HG03159 (cell line): ENCODE data around the gene PPM1A.
"Not testable (repeated sequence)": the region's sequence is repeated elsewhere in the genome, so short reads cannot be mapped to it uniquely, and the experiment has no call there.

Experiments used
- ATAC-seq: cut with Tn5 transposase; IDR thresholded peaks from one replicate; pipeline ENCODE4 v1.9.1; 2021; ENCODE audit warnings: mild to moderate bottlenecking, moderate library complexity; ENCODE audit not compliant: unreplicated experiment

The PPM1A gene

DNA sequence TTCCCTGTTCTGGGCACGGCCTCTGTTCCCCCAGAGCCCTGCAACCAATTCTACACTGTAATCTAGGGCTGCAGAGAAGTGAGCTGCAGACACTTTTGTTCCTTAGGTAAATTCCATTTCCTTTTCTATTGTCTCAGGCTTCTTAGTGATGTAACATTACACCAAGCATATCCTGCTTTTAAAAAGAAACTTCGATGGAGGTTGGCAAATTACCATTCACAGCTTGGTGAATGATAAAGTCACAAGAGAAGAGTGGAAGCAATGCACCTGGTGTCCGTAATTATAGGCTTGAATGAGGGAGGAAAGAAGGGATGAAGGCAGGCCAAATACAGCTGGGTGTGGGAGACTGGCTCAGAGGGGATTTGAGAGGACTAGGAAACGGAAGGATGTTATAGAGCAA, 68.6 kb downstream of the PPM1A start:
- no peak for ATAC-seq

DNA sequence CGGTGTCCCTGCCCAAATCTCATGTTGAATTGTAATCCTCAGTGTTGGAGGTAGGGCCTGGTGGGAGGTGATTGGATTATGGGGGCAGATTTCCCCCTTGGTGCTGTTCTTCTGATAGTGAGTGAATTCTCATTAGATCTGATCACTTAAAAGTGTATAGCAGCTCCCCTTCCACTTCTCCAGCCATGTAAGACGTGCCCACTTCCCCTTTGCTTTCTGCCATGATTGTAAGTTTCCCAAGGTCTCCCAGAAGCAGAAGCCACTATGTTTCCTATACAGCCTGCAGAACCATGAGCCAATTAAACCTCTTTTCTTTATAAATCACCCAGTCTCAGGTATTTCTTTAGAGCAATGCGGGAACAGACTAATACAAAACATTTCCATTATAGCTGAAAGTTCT, 71.8 kb downstream of the PPM1A start:
- ATAC-seq, result not testable (repeated sequence)

DNA sequence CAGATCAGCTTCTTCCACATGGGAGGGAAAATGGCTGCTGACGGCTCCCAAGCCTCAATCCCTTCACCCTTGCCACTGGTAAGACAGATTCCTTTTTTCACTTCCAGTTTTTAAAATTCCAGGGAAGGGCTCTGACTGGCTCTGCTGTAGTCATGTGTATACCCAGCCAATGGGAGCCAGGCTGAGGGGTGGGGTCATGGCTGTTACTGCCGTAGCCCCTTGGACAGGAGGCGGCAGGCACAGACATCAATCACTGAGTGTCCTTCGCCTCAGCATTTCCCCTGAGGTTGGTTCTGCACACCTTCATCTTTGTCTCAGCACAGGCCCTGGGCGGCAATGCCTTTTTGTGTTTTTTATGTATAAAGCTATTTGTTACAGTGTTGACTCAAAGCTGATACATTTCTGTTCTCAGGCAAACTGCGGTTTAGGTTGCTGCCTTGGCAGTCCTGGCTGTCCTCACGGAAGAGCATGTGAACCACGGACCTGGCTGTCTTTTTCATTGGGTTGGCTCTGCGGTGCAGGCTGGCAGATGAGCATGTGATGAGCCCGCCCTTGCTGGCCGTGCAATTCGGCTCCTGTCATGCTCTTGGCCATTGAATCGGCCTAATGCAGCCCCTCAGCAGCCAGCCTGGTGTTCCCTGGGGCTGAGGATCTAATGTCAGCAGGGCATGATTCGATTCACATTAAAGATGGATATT, 74.3 kb downstream of the PPM1A start:
- no peak for ATAC-seq

DNA sequence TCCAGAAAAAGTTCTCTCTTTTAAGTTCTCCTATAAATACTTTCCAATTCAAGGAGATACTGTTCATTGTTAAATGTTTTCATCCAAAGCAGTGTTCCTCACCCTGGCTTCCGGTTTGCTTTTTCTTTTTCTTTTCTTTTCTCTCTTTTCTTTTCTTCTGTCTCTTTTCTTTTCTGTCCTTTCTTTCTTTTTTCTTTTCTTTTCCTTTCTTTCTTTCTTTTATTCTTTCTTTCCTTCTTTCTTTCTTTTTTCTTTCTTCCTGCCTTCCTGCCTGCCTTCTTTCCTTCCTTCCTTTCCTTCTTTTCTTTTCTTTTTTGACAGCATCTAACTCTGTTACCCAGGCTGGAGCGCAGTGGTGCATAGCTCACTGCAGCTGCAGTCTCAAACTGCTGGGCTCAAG, 75.8 kb downstream of the PPM1A start:
- ATAC-seq, result no peak

DNA sequence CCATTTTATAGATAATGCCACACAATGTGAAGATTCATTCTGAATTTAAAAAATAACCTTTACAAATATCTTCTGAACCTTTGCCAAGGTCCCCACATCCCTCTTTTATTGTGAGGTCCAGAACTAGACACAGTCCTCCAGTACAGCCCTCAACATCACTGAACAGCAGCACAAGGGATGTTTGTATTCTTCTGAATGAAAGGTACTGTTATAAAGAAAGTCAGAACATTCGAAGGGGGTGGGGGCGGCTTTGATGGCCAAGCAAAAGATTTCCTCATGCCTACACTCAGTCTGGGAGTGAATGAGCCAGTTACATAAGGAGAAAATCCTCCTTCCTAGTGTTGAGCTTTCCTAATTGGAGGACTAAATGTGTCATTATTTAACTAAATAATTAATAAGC, 77.3 kb downstream of the PPM1A start:
- no peak for ATAC-seq

DNA sequence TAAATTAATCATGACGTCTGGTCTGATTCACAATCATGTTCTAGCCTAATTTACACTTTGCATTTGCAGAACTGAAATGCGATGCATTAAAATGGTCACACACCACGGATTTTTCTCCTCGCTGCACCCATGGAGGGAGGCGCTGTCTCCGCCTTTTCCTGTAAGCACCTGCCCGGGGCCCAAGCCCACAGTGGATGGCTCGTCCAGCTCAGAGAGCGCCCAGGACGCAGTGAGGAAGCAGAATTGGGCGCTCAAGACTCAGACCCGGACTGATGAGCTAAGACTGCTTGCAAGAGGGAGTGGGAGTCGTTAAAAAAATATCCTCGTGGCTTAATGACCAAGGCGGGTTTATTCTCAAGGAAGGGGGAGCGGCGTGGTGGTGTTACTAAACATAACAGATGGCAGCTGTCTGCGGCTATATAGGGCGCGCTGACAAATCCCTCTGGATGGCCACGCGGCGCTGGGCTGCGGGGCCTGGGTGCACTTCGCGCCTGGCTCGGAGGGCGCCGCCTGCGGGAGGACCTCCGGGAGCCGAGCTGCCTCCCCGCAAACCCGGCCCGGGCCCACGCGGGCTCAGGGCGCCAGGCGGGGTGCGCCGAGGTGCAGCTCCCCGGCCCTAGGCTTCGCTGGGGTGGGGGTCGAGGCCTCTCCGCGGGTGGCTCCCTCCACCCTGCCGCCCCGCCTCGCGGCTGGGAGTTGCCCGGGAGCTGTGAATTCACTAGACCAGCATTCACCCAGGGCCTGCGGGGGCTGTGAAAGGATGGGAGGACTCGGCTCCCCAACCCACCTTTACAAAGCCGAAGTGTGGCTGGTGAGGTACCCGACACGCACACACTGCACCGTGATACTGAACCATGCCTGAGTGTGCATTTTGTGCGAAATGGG, 78.7 kb downstream of the PPM1A start:
- ATAC-seq, result peak; percentile 56

DNA sequence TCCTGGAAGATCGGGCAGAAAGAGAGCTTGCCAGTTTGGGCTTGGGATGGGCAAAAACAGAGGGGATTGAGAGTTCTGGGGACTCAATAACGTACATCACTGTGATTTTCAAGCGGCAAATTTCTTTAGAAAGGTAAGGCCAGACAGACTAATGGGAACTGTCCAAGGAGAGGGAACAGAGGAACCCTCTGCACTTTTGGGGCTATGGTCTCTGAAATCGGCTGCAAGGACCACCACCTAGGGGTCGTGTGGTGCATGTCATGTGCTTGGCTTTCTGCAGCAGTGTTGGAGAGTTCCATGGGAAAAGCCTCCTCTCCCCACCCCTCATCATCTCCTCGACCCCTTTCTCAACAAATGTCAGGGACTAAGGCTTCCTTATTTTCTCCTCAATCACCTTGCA, 79.6 kb downstream of the PPM1A start:
- no peak for ATAC-seq

DNA sequence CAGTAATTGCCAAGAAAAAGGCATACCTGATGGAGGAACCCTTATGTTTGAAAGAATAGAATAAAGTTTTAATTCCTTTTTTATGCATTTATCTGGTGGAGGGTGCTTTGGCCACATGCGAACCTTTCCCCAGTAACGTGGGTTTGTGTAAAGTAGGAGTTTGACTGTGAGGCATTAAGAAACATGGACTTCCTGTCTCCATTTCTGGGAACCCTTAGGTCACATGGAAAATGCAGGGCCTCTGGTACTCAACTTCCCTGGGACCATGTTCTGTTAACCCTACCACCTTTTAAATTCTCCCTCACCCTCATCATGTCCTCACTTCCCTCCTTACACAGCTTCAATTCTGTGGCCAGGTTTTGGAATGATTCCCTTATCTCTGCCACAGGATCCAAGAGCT, 80.3 kb downstream of the PPM1A start:
- no peak for ATAC-seq

DNA sequence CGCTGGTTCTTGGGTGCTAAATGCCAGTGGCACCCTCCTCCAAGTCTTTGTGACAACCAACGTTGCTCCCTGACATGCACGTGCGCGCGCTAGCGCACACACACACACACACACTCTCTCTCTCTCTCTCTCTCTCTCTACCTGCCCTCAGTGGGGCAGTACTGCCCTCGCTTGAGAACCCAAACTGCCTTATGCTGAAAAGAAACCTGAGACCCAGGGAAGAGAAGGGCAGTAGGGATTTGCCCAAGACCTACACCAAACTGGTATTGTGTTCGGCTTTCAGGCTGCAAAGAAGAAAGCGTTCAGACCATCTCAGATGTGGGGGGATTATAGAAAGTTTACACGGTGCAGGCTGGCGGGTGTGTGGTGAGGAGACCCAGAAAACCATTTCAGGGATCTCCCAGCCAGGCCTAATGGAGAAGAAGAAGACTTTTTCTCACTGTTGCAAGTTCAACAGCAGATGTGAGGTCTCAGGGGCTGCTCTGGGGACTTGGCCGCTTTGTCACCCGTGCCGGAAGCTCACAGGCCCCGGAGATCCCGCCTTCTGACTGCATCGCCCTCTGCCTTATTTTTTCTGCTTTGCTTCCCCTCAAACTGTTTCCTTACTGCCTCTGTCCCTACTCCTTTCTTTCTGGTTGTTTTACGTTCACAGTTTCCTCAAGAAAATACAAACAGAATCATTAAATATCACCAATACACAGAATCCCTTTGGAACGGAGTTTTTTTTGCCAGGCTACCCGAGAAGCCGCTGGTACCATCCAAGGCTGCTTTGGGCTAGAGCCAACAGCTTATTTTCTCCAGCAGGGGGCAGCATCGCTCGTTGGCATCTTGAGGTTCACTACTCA, 82.4 kb downstream of the PPM1A start:
- ATAC-seq, result peak; percentile 75

DNA sequence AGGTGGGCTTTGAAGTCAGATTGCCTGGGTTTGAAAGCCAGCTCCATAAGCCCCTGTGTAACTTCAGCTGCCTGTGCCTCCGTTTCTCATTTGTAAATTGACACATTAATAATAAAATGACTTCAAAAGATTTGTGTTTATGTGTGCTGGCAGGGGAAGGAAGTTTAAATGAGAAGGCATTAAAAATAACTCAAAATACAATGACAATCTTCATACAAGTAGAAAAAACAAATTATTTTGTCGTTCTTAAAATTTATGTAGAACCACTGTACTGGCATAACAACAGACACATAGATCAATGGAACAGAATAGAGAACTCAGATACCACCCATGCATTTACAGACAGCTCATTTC, 83.0 kb downstream of the PPM1A start:
- ATAC-seq, result no peak

DNA sequence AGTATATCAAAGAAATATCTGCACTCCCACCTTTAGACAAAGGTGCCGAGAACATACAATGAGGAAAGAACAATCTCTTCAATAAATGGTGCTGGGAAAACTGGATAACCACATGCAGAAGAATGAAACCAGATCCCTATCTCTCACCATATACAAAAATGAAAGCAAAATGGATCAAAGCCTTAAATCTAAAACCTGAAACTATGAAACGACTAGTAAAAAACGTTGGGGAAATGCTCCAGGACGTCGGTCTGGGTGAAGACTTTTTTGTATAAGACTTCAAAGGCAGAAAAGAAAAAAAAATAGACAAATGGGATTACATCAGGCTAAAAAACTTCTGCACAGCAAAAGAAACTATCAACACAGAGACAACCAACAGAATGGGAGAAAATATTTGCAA, 83.8 kb downstream of the PPM1A start:
- ATAC-seq, result no peak

DNA sequence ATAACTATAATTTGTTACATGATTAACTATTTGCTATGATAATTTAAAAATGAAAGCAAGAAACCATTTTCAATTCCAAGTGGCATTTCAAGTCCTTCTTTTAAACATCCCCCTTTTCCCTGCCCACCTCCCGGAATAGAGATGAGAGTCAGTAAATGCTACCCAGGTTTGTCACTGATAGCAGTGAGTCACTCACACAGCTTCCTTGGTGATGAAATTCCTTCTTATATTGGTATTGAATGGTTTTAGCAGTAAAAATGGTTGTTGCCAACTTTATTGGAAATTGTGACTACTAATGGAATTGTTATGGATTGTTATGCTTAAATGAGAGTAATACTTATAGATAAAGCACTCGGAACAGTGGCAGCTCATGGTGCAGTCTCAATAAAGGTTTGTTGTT, 90.5 kb downstream of the PPM1A start:
- ATAC-seq, result no peak

DNA sequence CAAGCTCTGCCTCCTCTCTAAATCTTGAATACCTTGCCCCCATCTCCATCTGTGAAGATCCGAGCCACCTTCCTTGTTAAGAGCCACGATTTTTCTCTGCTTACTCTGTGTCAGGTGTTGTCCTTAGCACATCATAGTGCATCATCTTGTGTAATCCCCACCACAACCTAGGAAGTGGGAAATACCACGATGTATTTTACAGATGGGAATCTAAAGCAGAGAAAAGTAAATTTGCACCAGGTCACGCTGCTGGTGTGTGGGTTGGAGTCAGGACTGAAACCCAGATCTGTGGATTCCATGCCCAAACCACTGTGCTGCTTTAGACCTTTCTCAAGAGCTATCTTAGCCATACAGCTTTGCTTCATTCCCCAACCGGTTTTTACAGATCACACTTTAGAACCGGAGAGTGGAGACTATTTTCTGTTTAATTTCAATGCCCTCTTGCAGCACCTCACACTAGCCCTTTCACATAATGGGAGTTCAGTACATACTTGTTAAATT, 94.6 kb downstream of the PPM1A start:
- no peak for ATAC-seq

DNA sequence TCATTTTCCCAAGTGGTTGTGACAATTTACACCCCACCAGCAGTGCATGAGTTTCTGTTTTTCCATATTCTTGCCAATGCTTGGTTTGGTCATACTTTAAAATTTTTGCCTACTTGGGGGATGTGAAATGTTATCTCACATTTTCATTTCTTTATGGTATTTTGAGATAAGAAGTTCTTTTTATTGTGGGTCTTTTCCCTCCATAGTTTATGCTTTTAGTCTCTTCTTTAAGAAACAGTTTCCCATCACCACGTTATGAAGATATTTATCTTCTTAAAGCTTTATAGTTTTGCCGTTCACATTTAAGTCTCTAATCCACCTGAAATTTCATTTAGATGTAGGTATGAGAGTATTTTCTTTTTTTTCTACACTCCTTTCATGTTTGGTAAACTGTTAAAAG, 95.7 kb downstream of the PPM1A start:
- ATAC-seq, result no peak

DNA sequence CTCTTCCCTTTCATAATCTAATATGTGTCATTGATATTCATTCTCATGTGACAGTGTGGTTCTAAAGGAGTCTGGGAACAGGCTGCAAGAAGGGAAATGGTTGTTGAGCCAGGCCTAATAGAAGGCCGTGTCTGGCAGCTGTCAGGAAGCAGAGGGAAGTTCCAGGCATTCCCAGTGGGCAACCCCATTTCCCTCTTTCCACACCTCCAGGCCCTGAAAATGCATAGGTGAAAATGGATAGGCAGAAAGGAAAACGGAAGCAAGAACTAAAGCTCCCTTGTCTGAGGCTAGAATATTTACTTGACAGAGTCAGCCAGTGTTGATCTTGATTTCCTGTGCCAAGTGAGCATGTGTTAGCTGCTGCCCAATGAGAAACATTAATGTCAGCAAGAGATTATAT, 97.7 kb downstream of the PPM1A start:
- no peak for ATAC-seq

DNA sequence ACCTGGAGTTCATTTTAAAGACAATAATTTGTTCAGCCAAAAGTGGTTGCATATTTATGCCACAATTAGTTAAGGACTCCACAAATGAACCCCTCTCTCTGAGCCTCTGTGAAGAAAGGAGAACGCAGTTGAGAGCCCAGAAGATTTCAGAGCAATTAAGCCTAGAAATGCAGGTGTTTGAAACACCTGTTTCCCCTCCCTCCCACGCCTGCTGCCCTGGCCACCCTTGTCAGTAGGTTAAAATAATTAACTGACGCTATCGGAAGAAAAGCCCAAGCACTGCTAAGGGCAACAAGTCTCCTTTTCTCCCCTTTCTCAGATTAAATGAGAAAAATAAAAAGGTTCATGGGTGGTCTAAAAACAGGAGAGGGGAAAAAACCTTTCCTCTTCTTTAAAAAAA, 99.2 kb downstream of the PPM1A start:
- ATAC-seq, result no peak
